ENCODE measurements around the gene SRPK3. TPM values are rescaled to one million over a fixed set of nuclear protein-coding genes. Genes with fewer than 3 reads are reported as not detected.
A peak's percentile ranks its signal among the peaks of the same experiment; 100 is the strongest.

SRPK3 gene
- total RNA-seq, 6 donors from 2014 or later: 0.20 to 0.44 (median 0.23) TPM; not detected in 2

- Histone ChIP-seq H3K9me3 (no peaks in the 10 kb centered on the region), H3K36me3 (peaks cover 0 to 8% (median 0%) of the 10 kb centered on the region in 4 donors), H3K27me3 (peaks cover 0 to 12% (median 0%) of the 10 kb centered on the region in 4 donors), H3K27ac (no peak overlapping the region), H3K4me3 (no peak overlapping the region), H3K4me1 (peaks cover 0 to 13% (median 1%) of the 10 kb centered on the region in 4 donors)
- no peak for TF ChIP-seq POLR2A (IDR thresholded peaks at IDR 0.05)
- no peak for TF ChIP-seq CTCF (IDR thresholded peaks at IDR 0.05)
- no peak for TF ChIP-seq POLR2AphosphoS5 (IDR thresholded peaks at IDR 0.05)
- TF ChIP-seq EP300 (IDR thresholded peaks at IDR 0.05): no peak
- ATAC-seq (ENCODE audit: low FRiP score in 2 of 2): no peak
- no peak for DNase-seq
- 70 to 79% methylated on average over 3 to 18 of the region's 18 CpGs for WGBS, 2 donors
Observed at GRCh38 chrX:153779891-153780677, 757 bp upstream of the SRPK3 start.

- TF ChIP-seq POLR2AphosphoS5 (IDR thresholded peaks at IDR 0.05) (no peak), CTCF (IDR thresholded peaks at IDR 0.05) (no peak), EP300 (IDR thresholded peaks at IDR 0.05) (no peak), POLR2A (IDR thresholded peaks at IDR 0.05) (no peak)
- no peak for DNase-seq
- Histone ChIP-seq H3K27ac (no peak overlapping the region), H3K4me1 (peaks cover 0 to 13% (median 1%) of the 10 kb centered on the region in 4 donors), H3K36me3 (peaks cover 0 to 23% (median 11%) of the 10 kb centered on the region in 4 donors), H3K4me3 (no peak overlapping the region), H3K27me3 (peaks cover 0 to 12% (median 0%) of the 10 kb centered on the region in 4 donors), H3K9me3 (no peaks in the 10 kb centered on the region)
- peak in 1 of 2 donors; percentile 6 for ATAC-seq (ENCODE audit: low FRiP score in 2 of 2)
- WGBS, 2 donors: 83% methylated on average over 16 of the region's 24 CpGs; no CpG with 5 or more reads in 1 of the 2 donors
Observed at GRCh38 chrX:153781428-153782047, 697 bp downstream of the SRPK3 start.

GRCh38 chrX:153782313-153782712 lies 1.5 kb downstream of the SRPK3 start:
- TF ChIP-seq POLR2A (IDR thresholded peaks at IDR 0.05): no peak
- no peak for TF ChIP-seq CTCF (IDR thresholded peaks at IDR 0.05)
- no peak for TF ChIP-seq EP300 (IDR thresholded peaks at IDR 0.05)
- TF ChIP-seq POLR2AphosphoS5 (IDR thresholded peaks at IDR 0.05): no peak
- DNase-seq: no peak
- Histone ChIP-seq H3K27me3 (peaks cover 0 to 12% (median 0%) of the 10 kb centered on the region in 4 donors), H3K4me1 (peaks cover 0 to 13% (median 1%) of the 10 kb centered on the region in 4 donors), H3K9me3 (no peaks in the 10 kb centered on the region), H3K4me3 (no peak overlapping the region), H3K36me3 (peaks cover 0 to 26% (median 15%) of the 10 kb centered on the region in 4 donors), H3K27ac (no peak overlapping the region)
- ATAC-seq (ENCODE audit: low FRiP score in 2 of 2): no peak
- WGBS, 2 donors: 68% methylated on average over 11 of the region's 11 CpGs; no CpG with 5 or more reads in 1 of the 2 donors

GRCh38 chrX:153782871-153783270 lies 2.0 kb downstream of the SRPK3 start:
- Histone ChIP-seq H3K27ac (no peak overlapping the region), H3K36me3 (peaks cover 0 to 31% (median 17%) of the 10 kb centered on the region in 4 donors), H3K4me1 (peaks cover 0 to 13% (median 1%) of the 10 kb centered on the region in 4 donors), H3K27me3 (peaks cover 0 to 12% (median 0%) of the 10 kb centered on the region in 4 donors), H3K9me3 (no peaks in the 10 kb centered on the region), H3K4me3 (no peak overlapping the region)
- no peak for ATAC-seq (ENCODE audit: low FRiP score in 2 of 2)
- 94% methylated on average over 13 of the region's 14 CpGs; no CpG with 5 or more reads in 1 of the 2 donors for WGBS, 2 donors
- peak in 1 of 2 donors; percentile 62 for DNase-seq
- TF ChIP-seq POLR2A (IDR thresholded peaks at IDR 0.05) (no peak), CTCF (IDR thresholded peaks at IDR 0.05) (no peak), POLR2AphosphoS5 (IDR thresholded peaks at IDR 0.05) (no peak)

Data from upper lobe of left lung (tissue), 6 donors.